AG04449 (cell line): Measurements from ENCODE around the gene SLC22A2.
"Not testable (repeated sequence)": the region's sequence is repeated elsewhere in the genome, so short reads cannot be mapped to it uniquely, and the experiment has no call there.

ENCODE experiments used
- CTCF ChIA-PET: fragments of 350-600 bp; formaldehyde crosslinking; extraction: SDS; loops from one replicate; lab custom pipeline; 2021; ENCODE audit warnings: antibody characterized with exemption; lab: Yijun Ruan, JAX
- POLR2A ChIA-PET: fragments of 400-600, 350-600 bp; formaldehyde crosslinking; extraction: SDS; loops from one replicate; lab custom pipeline; 2020; ENCODE audit warnings: antibody characterized with exemption, inconsistent platforms; lab: Yijun Ruan, JAX
- DNase-seq: peaks from one replicate; pipeline ENCODE4 v3.0.0-alpha.2; 2010; ENCODE audit warnings: low read depth, low spot score
- H3K4me3 ChIP-seq: 2 replicates; pipeline ENCODE4 v1.5.1; 2011; ENCODE audit warnings: low read depth, mild to moderate bottlenecking, control low read depth, low read length
- TF ChIP-seq, protein P1 (sequence below): IDR thresholded peaks from one replicate; pipeline ENCODE4 v1.5.1; 2011; ENCODE audit warnings: mild to moderate bottlenecking, moderate library complexity, low read length, control low read depth, inconsistent platforms; ENCODE audit not compliant: insufficient read depth; ENCODE audit errors: missing control alignments

The SLC22A2 gene

DNA sequence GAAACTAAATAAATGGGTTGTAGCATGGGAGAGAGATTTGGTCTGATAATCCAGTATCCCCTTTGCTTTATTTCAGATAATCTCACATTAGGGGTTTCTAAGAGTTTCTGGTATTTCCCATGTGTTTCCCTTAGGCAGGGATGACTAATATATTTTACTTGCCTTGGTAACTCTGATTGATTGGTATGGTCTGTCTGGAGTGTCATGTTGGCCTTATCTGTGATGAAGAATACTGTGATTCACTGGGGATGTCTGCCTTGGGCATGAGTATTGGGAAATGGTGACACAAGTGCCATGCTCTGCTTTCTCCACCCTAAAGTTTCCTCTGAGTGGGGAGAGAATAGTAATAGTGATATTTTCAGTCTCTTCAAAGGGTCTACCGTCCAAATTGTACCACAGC, 10.1 kb downstream of the SLC22A2 start:
- CTCF ChIA-PET: no interaction called here
- TF ChIP-seq, protein P1, sequence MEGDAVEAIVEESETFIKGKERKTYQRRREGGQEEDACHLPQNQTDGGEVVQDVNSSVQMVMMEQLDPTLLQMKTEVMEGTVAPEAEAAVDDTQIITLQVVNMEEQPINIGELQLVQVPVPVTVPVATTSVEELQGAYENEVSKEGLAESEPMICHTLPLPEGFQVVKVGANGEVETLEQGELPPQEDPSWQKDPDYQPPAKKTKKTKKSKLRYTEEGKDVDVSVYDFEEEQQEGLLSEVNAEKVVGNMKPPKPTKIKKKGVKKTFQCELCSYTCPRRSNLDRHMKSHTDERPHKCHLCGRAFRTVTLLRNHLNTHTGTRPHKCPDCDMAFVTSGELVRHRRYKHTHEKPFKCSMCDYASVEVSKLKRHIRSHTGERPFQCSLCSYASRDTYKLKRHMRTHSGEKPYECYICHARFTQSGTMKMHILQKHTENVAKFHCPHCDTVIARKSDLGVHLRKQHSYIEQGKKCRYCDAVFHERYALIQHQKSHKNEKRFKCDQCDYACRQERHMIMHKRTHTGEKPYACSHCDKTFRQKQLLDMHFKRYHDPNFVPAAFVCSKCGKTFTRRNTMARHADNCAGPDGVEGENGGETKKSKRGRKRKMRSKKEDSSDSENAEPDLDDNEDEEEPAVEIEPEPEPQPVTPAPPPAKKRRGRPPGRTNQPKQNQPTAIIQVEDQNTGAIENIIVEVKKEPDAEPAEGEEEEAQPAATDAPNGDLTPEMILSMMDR: no peak
- DNase-seq: no peak
- no peak overlapping the region for H3K4me3 ChIP-seq
- POLR2A ChIA-PET: no interaction called here

DNA sequence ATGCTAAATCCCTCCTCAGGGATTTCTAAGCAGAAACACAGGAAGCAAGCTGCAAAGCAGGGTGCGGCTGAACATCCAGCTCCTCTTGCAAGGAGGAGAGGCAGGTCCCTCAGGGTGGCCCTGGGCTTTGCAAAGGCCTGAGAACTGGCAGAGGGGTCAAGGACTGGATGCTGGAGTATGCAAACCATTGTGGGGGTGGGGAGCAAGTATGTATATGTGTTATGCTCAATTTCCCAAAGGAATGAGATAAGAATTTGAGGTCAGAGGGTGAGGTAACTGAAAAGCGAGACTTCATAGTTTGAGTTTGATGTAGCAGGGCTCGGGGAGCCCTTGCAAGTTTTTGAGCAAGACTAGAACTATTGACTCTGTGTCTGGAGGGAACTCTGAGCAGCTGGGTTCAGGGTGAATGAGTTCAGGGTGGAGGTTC, 11.2 kb downstream of the SLC22A2 start:
- POLR2A ChIA-PET: no interaction called here
- CTCF ChIA-PET: no interaction called here
- TF ChIP-seq, protein P1: no peak

DNA sequence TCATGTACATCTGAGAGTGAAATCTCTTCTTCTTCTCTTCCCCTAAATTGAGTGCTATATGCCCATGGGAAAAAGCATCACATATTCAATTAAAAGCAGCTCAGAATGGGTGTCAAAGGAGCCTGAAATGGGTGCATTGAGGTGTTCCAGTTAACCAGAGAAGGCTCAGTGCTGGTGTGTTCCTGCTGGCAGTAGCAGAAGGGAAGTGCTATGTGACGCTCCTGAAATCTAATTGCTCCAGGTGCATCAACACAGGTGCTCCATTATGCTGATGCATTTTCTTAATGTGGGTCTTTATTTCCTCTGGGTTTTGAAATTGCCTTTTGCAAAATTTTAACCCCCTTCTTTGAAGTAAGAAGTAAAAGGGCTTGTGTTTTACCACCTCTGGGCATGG, 17.9 kb downstream of the SLC22A2 start:
- H3K4me3 ChIP-seq: no peak overlapping the region
- ChIA-PET POLR2A (no interaction called here), CTCF (no interaction called here)
- no peak for DNase-seq
- TF ChIP-seq, protein P1: no peak

More for the DNA sequence above, 11.2 kb downstream of the SLC22A2 start:
- no peak overlapping the region for H3K4me3 ChIP-seq
- DNase-seq: no peak

DNA sequence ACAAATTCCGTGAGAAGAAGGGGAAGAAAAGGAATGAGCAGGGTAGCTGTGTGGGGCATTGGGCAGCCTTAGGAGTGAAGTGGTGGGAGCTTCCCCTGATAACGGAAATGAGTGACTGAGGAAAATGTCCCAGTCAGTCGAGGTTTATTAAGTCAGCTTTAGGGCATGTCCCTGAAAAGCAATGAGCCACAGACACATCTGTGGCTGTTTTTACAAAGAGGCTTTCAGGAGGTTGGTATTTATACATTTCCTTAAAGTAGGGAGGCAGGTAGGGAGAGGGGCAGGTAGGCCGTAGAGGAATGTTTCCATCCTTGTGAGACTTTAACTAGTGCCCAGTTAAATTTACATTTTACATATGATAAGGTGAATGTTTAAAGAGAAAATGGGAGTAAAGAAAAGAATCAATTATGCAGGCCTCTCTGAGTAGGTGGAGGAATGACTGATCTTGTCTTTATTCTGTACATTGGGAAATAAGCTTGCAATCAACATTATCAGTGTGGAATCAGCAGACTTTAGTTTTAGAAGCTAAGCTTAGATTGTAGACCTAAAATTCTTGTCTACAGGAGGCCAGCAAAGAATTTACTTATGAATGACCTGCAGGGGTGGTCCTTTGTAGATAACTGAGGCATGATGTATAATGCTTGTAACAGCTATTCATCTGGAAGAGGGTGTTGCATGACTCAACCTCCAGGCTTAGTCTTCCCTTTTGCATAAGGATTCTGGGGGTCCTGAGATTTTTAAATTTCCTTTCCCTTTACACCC, 18.5 kb downstream of the SLC22A2 start:
- CTCF ChIA-PET: no interaction called here

DNA sequence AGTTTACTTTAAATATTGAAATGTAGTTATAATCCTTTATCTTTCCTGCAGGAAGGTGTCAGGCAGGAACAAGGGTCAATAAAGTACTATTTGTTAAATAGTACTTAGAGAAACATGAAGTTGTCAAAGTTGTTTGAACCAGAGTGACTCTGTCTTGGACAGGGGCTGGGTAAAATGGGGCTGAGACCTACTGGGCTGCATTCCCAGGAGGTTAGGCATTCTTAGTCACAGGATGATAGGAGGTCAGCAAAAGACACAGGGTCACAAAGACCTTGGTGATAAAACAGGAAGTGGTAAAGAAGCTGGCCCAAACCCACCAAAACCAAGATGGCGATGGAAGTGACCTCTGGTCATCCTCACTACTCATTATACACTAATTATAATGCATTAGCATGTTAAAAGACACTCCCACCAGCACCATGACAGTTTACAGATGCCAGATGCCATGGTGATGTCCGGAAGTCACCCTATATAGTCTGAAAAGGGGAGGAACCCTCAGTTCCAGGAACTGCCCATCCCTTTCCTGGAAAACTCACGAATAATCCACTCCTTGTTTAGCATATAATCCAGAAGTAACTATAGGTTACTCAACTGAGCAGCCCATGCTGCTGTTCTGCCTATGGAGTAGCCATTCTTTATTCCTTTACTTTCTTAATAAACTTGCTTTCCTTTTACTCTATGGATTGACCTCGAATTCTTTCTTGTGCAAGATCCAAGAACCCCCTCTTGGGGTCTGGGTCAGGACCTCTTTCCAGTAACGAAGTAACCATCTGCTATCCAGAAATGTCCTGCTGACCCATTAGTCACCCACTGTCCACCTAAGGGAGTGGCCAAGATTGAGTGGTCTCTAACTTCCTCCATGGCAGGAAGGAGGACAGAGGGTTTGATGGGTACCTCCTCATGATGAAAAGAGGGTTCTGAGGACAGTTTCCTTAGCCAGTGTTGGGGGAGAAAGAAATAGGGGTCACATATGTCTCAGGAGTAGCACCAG, 19.6 kb downstream of the SLC22A2 start:
- ChIA-PET CTCF (no interaction called here), POLR2A (no interaction called here)
- no peak for DNase-seq
- TF ChIP-seq, protein P1: no peak
- no peak overlapping the region for H3K4me3 ChIP-seq

More for the DNA sequence above, 18.5 kb downstream of the SLC22A2 start:
- H3K4me3 ChIP-seq: no peak overlapping the region
- TF ChIP-seq, protein P1: no peak
- no peak for DNase-seq
- POLR2A ChIA-PET: no interaction called here

DNA sequence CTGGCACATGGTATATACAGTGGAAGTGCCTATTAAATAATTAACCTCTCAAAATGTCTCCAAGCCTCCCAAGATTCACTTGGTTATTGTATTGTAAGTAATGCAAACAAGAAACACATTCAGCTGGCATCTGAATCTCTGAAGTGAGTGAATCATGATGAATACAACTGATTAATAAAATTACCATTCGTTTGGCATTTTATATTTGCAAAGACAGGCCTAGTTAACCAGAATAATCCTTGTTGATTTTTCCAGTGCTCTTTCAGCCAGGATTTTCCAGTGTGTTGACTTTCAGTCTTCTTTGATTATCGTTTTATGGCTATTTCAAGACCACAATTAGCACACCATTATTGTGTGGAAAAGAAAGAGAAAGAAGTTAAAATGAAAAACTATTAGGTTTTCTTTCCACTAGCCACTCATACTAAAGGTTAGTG, 20.3 kb downstream of the SLC22A2 start:
- ChIA-PET POLR2A (no interaction called here), CTCF (no interaction called here)
- no peak overlapping the region for H3K4me3 ChIP-seq
- no peak for DNase-seq
- TF ChIP-seq, protein P1: no peak

DNA sequence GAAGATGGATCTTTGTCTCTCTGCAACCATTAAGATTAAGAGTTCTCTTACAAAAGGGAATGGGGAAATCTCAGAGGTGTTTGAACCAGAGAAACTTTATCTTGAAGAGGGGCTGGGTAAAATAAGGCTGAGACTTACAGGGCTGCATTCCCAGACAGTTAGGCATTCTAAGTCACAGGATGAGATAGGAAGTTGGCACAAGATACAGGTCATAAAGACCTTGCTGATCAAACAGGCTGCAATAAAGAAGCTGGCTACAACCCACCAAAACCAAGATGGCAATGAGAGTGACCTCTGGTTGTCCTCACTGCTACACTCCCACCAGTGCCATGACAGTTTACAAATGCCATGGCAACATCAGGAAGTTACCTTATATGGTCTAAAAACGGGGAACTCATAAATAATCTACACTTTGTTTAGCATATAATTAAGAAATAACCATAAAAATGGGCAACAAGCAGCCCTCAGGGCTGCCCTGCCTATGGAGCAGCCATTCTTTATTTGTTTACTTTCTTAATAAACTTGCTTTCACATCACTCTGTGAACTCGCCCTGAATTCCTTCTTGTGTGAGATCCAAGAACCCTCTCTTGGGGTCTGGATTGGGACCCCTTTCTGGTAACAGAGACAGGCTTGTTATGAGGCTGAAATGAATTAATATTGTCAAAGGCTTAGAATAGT, 20.9 kb downstream of the SLC22A2 start:
- POLR2A ChIA-PET, DNase-seq, CTCF ChIA-PET, H3K4me3 ChIP-seq: not testable (repeated sequence)

DNA sequence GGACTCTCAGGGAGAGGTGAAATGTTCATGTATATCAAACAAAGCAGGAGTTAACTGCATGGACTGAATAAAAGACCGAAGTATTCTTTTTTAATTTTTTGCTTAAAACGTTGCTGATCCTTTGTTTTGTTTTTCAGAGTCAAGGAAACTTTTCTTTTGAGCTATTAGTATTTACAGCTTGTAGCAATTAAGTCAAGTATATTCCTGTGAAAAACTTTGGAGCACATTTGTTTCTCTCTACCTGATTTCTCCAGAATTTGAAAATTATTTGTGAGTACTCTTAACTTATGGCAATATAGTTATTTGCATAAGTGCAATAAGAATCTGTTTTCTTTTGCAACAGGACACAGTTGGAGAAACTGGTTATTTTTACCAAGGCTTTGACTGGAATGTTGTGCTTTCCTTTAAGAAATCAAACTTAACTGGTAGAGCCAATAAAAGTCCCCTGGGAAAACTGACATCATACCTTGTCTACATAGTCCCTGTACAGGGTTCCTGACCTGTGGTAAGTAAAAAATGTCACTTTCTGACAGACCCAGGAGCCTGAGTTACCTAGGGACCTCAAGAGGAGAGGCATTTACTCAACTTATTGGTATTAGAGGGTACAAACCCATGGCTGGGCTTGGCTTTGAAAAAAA, 22.3 kb downstream of the SLC22A2 start:
- H3K4me3 ChIP-seq, CTCF ChIA-PET, POLR2A ChIA-PET, DNase-seq: not testable (repeated sequence)
